Gastroesophageal sphincter (tissue), 3 donors: Measurements from ENCODE around the gene PANK4.

Experiments
- POLR2AphosphoS5 ChIP-seq: sonication (generic); formaldehyde crosslinking; IDR thresholded peaks from one replicate; pipeline ENCODE4 v1.6.1; 2017; ENCODE audit warnings: antibody characterized with exemption
- TF ChIP-seq, protein P1 (sequence below), 4 experiments: fragments of 200-600 bp in 2 of 4; fragments of 450-650 bp in 2 of 4; sonication (generic) in 1 of 4; IDR thresholded peaks; one replicate each; pipeline ENCODE4 v1.5.1; 2017 to 2019; ENCODE audit warnings: antibody characterized with exemption in 4 of 4, mild to moderate bottlenecking in 2 of 4, moderate library complexity in 2 of 4

- TF ChIP-seq, protein P1, sequence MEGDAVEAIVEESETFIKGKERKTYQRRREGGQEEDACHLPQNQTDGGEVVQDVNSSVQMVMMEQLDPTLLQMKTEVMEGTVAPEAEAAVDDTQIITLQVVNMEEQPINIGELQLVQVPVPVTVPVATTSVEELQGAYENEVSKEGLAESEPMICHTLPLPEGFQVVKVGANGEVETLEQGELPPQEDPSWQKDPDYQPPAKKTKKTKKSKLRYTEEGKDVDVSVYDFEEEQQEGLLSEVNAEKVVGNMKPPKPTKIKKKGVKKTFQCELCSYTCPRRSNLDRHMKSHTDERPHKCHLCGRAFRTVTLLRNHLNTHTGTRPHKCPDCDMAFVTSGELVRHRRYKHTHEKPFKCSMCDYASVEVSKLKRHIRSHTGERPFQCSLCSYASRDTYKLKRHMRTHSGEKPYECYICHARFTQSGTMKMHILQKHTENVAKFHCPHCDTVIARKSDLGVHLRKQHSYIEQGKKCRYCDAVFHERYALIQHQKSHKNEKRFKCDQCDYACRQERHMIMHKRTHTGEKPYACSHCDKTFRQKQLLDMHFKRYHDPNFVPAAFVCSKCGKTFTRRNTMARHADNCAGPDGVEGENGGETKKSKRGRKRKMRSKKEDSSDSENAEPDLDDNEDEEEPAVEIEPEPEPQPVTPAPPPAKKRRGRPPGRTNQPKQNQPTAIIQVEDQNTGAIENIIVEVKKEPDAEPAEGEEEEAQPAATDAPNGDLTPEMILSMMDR (IDR thresholded peaks at IDR 0.05): peak in 1 of 4 experiments; percentile 28
- TF ChIP-seq POLR2AphosphoS5: no peak
Measured at GRCh38 chr1:2561898-2562895, 35.8 kb upstream of the PANK4 start.
